ENCODE measurements around the gene MFAP3L. TPM values are rescaled to one million over a fixed set of nuclear protein-coding genes. Genes with fewer than 3 reads are reported as not detected.

The MFAP3L gene
- total RNA-seq, 4 donors from 2014 or later = 3.2 to 11.3 (median 4.6) TPM

DNA sequence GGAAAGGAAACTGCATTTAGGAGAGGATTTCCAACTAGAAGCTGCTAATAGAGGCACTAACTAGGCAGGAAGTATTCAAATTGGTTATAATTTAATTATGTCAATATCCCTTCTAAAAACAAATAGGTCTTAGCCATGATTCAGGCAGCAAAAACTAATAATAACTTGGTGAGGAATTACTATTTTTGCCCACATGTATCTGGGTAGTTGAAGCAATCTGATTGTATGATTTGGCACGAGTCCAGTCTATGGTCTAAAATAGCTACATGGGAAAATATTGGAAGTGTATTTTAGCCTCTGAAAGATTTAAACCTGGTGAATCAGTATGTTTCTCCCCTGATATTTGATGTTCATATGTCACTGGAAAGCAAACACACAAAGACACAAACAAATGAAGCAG, 62.2 kb downstream of the MFAP3L start:
- DNase-seq (no peak), ATAC-seq (no peak)
- H3K4me3 ChIP-seq = no peak overlapping the region
- H3K4me1 ChIP-seq = peaks cover 0 to 4% of the 10 kb centered on the region in 2 donors
- in situ Hi-C loops (cut with MboI; ENCODE audit: low sequenced_read_pairs in 4 of 4) = no loop called here
- no peak overlapping the region for H3K27ac ChIP-seq
- TF ChIP-seq CTCF (IDR thresholded peaks at IDR 0.05 in 4 of 5, conservative IDR thresholded peaks at IDR 0.05 in 1 of 5) = no peak
- no peak for TF ChIP-seq POLR2A (IDR thresholded peaks at IDR 0.05)
- no peaks in the 10 kb centered on the region for H3K27me3 ChIP-seq
- no peaks in the 10 kb centered on the region for H3K36me3 ChIP-seq
- intact Hi-C loops (cut with DNase I; ENCODE audit: low total_unique reads) = no loop called here
- no peaks in the 10 kb centered on the region for H3K9me3 ChIP-seq

GRCh38 chr4:169959254-169959653, 66.9 kb downstream of the MFAP3L start:
- DNase-seq = no peak
- no peak overlapping the region for H3K27ac ChIP-seq
- H3K27me3 ChIP-seq = no peaks in the 10 kb centered on the region
- intact Hi-C loops (cut with DNase I; ENCODE audit: low total_unique reads) (no loop called here), in situ Hi-C loops (cut with MboI; ENCODE audit: low sequenced_read_pairs in 4 of 4) (no loop called here)
- H3K4me1 ChIP-seq = peaks cover 0 to 4% of the 10 kb centered on the region in 2 donors
- H3K4me3 ChIP-seq = no peak overlapping the region
- TF ChIP-seq CTCF (IDR thresholded peaks at IDR 0.05 in 4 of 5, conservative IDR thresholded peaks at IDR 0.05 in 1 of 5) (no peak), POLR2A (IDR thresholded peaks at IDR 0.05) (no peak)
- no peak for ATAC-seq
- H3K9me3 ChIP-seq = no peaks in the 10 kb centered on the region
- H3K36me3 ChIP-seq = no peaks in the 10 kb centered on the region

GRCh38 chr4:169958629-169959028, 67.6 kb downstream of the MFAP3L start:
- ATAC-seq = no peak
- H3K9me3 ChIP-seq = no peaks in the 10 kb centered on the region
- no peaks in the 10 kb centered on the region for H3K36me3 ChIP-seq
- no peaks in the 10 kb centered on the region for H3K4me1 ChIP-seq
- H3K27me3 ChIP-seq = no peaks in the 10 kb centered on the region
- H3K27ac ChIP-seq = no peak overlapping the region
- in situ Hi-C loops (cut with MboI; ENCODE audit: low sequenced_read_pairs in 4 of 4) = no loop called here
- H3K4me3 ChIP-seq = no peak overlapping the region
- no peak for DNase-seq
- intact Hi-C loops (cut with DNase I; ENCODE audit: low total_unique reads) = no loop called here
- TF ChIP-seq POLR2A (IDR thresholded peaks at IDR 0.05) (no peak), CTCF (IDR thresholded peaks at IDR 0.05 in 4 of 5, conservative IDR thresholded peaks at IDR 0.05 in 1 of 5) (no peak)

DNA sequence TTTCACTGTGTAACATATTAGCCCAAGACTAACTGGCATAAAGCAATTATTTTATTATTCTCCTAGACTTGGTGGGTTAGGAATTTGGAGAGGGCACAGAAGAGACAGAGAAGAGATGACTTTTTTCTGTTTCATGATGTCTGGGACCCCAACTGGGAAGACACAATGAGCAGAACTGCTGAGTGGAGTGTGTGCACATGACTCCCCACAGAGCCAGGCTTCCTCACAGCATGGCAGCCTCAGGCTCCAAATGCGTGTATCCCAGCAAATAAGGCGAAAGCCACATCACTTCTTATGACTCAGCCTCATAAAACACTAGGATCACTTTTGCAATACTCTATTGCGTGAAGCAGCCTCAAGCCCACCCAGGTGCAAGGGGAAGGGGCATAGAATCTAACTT, 68.4 kb downstream of the MFAP3L start:
- Histone ChIP-seq H3K27ac (no peak overlapping the region), H3K4me3 (no peak overlapping the region), H3K9me3 (no peaks in the 10 kb centered on the region), H3K27me3 (no peaks in the 10 kb centered on the region), H3K4me1 (no peaks in the 10 kb centered on the region), H3K36me3 (no peaks in the 10 kb centered on the region)
- ATAC-seq = no peak
- no peak for DNase-seq
- no peak for TF ChIP-seq POLR2A (IDR thresholded peaks at IDR 0.05)
- TF ChIP-seq CTCF (IDR thresholded peaks at IDR 0.05 in 4 of 5, conservative IDR thresholded peaks at IDR 0.05 in 1 of 5) = no peak
- intact Hi-C loops (cut with DNase I; ENCODE audit: low total_unique reads) (no loop called here), in situ Hi-C loops (cut with MboI; ENCODE audit: low sequenced_read_pairs in 4 of 4) (no loop called here)

DNA sequence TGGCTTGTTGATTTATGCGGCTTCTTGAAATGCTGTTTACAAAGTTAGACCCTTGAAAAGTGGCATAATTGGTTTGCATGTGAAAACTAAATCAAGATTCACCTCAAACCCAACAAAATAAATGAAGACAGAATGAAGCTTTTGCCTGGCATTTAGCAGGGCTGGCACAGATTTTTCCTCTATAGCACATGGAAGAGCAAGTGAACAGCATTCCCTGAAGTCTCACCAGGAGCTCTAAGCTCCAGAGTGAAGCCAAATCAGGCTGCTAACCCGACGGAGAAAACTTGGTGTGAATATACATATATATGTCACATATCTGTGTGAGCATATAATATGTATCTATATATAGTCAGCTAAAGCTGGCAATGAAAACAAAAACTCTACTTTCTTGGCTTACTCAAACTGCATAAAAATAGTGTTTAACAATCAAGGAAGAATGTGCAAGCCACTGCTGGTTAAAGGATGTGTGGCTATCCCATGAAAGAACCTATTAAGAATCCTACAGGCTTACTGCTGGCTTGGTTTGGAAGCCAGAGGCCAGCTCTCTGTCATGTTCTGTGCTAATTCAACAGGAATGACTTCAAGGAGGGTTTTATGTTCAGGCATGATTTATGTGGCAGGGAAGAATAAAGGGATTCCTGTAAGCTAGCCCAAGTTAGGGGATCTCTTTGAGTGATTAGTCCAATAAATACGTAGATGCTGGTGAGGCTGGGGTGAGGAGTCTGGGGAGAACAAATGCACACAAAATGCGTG, 69.9 kb downstream of the MFAP3L start:
- no peaks in the 10 kb centered on the region for H3K4me1 ChIP-seq
- no peaks in the 10 kb centered on the region for H3K9me3 ChIP-seq
- ATAC-seq (no peak), DNase-seq (no peak)
- no peak overlapping the region for H3K4me3 ChIP-seq
- no peak overlapping the region for H3K27ac ChIP-seq
- intact Hi-C loops (cut with DNase I; ENCODE audit: low total_unique reads) (no loop called here), in situ Hi-C loops (cut with MboI; ENCODE audit: low sequenced_read_pairs in 4 of 4) (no loop called here)
- no peaks in the 10 kb centered on the region for H3K36me3 ChIP-seq
- H3K27me3 ChIP-seq = no peaks in the 10 kb centered on the region
- TF ChIP-seq CTCF (IDR thresholded peaks at IDR 0.05 in 4 of 5, conservative IDR thresholded peaks at IDR 0.05 in 1 of 5) = no peak
- no peak for TF ChIP-seq POLR2A (IDR thresholded peaks at IDR 0.05)

All from gastrocnemius medialis (tissue), 4 donors.